ENCODE data around the gene CEP41.

Gene CEP41

DNA sequence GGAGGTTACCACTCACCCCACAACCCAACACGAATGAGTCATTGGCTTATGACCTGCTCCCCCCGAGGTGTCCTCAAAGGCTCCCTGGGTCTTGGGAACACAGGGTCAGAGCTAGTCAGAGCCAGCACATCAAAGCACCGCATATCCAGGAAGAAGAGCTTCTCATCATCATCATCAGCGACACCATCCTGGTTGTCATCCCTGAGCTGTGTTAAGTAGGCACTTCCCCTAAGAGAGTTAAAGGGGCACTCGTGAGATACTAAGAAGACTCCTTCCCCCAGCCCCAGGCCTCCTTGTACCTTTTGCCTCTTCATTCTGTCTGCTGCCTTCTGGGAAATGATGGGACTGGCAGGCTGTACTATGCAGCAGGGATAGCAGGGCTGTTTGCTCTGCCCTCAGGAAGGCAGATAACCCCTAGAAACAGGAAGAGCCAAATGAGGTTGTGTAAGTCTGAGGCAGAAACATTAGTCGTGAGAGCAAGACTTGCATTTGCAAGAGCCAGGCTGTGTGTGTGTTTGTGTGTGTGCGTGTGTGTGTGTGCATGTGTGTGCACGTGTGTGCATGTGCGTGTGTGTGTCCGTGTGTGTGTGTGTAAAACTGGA, 71.6 kb downstream of the CEP41 start:
- DNase-seq (ENCODE audit: low read depth) = peak; percentile 94

DNA sequence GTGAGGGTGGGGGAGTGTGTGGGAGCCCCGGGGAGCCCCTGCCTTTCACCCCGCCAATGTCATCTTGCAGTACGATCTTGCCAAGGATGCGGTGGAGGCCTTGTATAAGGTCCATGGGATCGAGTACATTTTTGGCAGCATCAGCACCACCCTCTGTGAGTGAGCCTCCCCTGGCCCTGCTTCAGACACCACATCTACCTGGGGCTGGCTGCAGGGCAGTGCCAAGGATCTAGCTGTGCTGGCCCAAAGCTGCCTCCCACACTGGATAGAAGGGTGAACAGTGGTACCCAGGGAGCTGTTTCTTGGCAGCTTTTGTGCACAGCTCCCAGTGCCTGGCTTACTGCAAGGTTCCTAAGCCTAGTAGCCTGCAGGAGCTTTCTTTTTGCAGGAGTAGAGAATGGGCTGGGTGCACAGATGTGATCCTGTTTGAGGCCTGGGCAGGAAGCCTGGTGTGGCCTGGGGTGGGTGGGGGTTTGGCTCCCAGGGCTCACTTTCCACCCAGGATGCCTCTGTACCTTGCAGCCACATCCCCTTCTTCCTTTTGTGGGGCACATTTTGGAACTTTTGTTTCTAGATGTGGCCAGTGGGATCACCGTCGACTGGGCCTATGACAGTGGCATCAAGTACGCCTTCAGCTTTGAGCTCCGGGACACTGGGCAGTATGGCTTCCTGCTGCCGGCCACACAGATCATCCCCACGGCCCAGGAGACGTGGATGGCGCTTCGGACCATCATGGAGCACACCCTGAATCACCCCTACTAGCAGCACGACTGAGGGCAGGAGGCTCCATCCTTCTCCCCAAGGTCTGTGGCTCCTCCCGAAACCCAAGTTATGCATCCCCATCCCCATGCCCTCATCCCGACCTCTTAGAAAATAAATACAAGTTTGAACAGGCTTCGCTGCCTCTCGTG, 72.7 kb downstream of the CEP41 start:
- DNase-seq (ENCODE audit: low read depth) = no peak

DNA sequence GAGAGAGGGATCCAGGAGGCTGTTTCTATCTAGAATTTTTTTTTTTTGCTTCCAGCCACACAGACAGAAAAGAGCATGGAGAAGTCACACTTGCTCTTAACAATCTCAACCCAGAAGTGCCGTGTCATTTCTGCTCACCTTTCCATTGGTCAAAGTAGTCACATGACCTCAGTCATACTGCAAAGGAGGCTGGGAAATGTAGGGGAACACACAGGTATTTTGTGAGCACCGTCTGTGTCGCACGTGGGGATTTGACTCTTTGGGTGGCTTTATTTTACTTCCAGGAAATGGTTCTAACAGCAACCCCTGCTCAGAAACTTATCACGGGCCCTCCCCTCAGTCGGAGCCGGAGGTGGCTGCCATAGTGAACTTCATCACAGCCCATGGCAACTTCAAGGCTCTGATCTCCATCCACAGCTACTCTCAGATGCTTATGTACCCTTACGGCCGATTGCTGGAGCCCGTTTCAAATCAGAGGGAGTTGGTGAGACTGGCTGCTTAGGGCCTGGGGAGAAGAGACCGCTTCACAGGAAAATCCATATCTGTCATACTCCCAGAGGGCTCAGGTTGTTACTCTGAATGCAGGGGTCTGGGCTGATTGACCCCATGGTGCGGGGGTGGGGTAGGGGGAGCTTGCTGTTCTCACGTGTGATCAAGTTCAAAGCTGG, 73.6 kb downstream of the CEP41 start:
- DNase-seq (ENCODE audit: low read depth) = no peak

DNA sequence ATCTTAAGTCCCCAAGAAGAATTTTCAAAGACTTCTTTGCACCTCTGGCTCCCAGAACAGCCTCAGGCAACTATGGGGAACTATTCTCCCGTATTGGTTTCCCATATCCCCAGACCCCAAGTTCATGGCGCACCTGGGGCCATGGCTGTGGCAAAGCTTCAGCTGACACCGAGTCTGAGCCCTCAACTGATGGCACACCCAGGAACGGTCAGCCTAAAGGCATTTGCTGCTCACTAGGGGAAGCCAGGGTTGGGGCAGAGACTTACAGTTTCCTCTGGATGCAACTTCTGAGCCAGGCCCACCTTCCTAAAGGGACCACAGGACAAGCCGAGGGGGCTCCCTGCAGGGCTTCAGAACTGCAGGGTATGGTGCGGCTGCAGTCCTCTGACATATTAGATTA, 74.3 kb downstream of the CEP41 start:
- no peak for DNase-seq (ENCODE audit: low read depth)

DNA sequence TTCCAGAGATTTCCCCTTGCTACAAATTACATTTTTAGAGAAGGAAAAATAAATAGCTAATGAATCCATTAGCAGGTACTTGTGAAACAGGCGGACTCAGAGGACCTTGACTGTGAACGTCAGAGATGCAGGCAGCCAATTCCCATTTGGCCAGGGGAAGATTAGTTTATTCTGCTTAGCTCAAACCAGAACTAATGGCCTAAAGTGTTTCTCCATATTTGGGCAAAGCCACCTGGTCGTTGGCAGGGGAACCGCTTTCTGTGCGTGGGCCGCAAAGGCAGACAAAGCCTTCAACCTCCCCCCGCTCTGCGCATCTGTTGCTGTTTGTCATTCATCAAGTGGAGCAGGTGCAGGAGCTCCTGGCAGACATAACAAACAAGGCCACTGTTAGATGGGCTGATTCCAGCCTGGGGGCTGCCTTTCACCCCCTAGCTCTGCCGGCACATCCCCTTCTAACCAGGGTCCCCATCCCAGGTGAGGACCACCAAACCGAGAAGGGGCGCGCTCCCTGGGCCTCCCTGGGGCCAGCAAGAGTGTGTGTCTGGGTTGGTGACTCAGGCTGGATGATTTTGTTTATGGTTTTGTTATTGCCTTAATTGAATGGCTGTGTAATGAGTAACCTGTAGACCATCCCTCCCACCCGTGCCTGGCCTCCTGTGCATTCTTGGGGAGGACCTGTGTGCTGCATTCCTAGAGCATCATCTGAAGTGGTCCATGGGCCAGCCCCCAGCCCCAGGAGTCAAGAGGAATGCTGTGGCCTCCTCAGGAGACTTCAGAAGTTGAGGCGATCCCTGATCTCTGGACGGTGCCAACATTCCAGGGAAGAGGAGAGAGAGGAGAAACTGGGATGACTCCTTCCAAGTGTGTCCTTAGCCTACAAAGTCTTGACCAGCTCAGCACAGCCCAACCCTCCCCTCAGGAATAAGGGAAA, 75.0 kb downstream of the CEP41 start:
- peak; percentile 98 for DNase-seq (ENCODE audit: low read depth)

DNA sequence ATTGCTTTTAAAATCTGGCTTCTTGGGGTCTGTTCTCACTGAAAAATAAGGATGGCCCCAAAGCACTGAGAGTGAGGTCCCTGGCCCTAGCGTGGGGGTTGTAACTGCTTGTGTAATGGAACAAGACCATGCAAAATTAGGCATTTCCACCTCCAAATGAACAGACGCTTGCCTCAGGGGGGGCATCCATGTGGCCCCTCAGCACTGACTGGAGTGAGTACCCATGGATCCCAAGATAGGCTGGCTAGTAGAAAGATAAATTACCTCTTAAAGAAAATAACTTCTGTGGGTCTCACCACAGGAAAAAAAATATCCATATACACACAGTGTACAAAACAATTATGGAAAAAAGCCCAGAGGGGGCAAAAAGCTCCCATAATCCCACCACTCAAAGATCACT, 75.7 kb downstream of the CEP41 start:
- DNase-seq (ENCODE audit: low read depth) = no peak

DNA sequence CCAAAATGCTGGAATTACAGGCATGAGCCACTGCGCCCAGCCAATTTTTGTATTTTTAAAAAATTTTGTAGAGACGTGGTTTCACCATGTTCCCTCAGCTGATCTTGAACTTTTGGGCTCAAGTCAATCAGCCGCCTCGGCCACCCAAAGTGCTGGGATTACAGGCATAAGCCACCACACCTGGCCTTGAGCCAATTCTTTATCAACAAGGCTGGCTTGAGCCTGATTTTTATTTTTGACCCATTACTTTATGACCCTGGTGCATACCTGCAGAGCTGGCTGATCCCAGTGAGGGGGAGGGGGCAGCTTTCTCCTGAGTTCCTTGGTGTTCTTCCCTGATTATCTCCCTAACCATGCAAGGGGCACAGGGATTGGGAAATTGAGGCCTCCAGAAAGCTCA, 76.4 kb downstream of the CEP41 start:
- DNase-seq (ENCODE audit: low read depth) = no peak

DNA sequence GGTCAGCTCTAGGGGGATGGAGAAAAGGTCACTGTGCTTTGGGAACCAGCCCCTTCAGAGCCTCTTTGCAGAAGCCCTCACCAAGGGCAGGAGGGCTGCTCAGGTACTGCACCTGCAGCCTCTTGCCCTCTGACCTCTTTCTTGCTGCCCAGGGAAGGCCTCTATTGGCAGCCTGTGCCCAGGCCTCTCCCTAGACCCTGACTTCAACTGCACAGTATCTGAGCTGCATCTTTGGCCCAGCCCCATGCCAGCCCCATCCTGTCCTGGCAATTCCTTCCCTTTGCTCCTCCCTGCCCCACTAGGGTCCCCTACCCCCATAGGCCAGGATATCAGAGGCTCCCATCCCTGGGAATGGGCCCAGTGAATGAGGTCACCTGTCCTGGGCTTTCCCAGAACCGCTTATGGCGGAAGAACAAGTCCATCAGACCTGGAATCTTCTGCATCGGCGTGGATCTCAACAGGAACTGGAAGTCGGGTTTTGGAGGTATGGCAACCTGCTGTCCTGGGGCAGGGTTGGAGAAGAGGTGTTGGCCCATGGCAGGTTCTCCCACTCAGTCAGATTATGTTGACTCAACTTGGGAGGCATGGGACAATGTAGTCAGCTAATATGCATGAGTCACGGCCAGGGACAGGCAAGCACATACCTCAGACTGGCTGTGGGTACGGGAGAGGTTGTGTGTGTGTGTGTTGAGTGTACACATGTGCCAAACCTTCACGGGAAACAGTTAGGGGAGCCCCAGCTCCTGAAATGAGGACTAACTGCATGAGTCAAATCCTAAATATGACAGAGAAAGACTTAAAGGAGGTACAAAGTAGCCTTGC, 77.6 kb downstream of the CEP41 start:
- DNase-seq (ENCODE audit: low read depth) = peak; percentile 98

DNA sequence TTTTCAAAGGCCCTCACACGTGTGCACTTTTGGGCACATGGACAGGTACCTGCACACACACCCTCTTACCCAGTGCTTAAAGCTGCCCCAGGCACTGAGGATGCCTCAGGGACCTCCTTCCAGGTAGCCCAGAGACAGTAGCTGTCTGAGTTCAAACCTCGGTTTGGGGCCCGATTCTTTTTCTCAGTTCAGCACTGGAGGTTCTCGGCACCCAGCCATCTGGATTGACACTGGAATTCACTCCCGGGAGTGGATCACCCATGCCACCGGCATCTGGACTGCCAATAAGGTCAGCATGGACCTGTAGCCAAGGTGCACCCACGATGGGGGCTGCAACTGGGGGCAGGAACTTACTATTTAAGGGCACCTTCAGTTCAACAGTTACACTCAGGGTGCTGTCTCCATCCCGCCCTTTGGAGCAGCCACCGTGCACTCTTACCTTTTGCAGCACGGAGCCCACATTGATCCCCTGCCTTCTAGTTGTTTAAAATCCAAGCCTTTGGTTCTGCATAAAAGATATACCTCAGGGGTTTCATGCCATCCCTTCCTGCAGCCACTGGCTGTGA, 78.5 kb downstream of the CEP41 start:
- no peak for DNase-seq (ENCODE audit: low read depth)

DNA sequence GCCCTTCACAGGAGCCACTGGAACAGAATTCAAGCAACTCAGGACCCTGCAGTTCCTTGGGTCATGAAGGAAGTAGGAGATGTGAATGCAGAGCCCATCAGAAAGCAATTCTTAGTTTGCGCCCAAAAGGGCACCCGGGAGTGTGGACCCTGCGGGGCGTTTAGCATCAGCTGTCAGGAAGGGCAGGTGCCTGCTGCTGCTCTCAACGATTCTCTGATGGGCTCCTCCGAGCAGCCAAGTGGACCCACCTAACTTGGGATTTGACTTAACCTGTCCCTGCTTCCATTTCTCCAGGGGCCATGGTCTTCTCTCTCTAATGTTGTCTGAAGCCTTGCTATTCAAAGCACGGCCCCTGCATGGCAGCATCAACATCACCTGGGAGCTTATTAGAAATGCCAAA, 79.1 kb downstream of the CEP41 start:
- DNase-seq (ENCODE audit: low read depth) = no peak

DNA sequence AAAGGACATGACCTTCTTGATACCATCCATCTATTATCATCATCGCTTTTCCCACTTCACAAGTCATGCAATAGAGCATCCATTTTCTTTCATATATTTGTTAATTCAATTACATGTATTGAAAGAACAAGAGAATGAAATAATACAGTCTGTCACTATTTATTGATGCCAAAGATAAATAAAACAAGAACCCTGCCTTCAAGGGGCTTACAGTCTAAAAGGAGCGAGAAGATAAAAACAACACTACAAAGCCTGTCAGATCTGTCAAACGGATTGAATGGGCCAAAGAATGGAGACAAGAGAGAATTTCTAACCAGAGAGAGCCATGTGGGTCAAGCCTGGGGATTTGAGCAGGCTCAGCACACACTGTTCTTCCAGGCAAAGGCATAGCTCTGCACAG, 80.3 kb downstream of the CEP41 start:
- no peak for DNase-seq (ENCODE audit: low read depth)

DNA sequence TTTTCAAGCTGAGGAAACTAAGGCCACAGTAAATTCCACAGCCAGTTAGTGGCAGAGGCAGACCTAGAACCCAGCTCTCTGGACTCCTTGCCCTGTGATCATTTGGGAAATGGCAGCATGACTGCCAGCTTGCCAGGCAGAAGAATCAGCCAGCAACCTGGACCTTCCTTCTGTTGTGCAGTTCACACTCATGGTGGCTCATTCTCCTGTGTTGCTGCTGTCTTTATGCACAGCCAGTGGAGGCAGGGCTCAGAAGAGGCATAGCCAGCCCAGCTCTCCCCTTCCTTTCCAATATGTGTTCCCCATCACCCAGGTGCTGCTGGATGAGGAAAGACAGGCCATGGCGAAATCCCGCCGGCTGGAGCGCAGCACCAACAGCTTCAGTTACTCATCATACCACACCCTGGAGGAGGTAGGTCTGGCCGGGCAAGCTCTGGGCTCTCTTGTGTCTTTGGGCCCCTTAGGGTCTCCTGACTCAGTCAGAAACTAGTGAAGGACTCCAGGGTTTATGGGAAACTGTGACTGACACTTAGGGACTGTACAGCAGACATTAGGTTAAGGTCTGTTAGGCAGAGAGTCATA, 81.4 kb downstream of the CEP41 start:
- DNase-seq (ENCODE audit: low read depth) = no peak

DNA sequence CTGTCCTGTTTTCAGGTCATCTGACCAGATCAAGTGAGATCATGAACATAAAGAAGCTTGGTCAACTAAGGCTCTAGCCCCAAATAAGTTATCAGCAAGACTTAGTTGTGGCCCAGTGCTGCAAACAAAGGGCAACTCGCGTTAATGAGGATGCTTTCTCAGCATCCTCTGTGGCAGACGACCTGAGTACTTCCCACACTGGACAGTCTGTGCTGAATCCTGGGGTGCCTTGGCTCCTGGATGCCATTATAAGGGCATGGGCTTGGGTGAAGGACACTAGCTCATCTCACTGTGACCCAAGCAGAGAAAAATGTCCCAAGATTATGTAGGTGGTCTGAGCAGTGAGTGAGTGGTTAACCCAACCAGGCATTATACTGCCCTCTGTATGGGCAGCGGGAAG, 82.3 kb downstream of the CEP41 start:
- DNase-seq (ENCODE audit: low read depth) = no peak

DNA sequence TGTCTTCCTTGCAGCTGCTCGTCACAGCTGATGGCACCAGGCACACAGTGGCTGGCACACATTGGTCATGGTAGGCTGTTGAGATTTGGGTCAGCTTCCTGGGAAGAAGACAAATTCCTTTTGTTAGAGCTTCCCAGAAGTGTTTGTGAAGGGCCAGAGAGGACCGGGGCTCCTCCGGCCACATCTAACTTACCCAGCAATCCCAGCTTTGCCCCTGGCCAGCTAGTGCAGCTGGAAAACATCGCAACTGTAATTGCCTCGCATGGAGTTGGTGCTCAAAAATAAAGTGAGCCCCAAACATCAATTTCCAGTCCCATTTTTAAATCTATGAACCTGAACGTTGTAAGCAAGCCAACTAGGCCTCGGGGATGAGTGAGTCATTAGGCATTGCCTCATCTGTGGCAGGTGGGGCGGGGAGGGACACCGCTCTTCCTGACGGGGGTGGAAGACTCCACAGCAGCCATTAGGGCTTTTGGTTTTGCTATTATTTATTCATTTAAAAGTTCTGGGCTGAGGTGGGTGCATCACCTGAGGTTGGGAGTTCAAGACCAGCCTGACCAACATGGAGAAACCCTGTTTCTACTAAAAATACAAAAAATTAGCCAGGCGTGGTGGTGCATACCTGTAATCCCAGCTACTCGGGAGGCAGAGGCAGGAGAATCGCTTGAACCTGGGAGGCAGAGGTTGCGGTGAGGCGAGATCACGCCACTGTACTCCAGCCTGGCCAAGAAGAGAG, 83.8 kb downstream of the CEP41 start:
- peak; percentile 92 for DNase-seq (ENCODE audit: low read depth)

DNA sequence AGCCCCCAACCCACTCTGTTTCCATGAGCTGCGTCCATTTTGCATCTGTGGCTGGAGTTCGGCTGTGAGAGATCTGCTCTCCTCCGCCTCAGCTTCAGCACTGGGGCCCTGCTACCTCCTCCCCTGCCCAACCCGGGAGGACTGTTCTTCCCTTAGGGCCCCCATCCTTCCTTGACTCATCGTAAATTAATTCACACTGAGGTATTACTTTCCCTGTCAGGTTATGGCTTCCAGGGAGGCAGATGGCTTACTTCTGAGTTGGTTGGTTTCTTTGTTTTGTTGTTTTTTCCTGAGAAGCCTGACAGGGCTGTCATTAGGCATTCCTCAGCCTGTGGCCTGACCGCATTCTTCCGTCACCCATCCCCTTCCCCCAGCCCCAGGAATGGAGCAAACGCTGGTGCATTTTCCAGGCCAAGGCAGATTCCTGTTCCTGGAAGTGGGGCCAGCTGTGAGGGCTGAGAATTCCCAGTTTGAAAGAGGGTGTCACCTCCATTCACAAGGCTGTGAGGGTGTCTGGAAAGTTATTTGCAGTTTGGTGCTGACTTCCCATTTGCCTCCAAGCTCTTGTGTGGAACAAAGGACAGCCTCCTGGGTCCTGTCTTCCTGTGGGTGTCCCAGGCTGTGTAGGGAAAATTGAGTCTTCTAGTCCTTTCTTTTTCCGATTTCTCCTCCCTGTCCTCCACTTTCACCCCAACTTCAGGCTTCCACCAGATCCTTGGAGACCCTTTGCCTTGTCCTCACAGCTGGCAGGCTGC, 84.5 kb downstream of the CEP41 start:
- peak; percentile 98 for DNase-seq (ENCODE audit: low read depth)

DNA sequence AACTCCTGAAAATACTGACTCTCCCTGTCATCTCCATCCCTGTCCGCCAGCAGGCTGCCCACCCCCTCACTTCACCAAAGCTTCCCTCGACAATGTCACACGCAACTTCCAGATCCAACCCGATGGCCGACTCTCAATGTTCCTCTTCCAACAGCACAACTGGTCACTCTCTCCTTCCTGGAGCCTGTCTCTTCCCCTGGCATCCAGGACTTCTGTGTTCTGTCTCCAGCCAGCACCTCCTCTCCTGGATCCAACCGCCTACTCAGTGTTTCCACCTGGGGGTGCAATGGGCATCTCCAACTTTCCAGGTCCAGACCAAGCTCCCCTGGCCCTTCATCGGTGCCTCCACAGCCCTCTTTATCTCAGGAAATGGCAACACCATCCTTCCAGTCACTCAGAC, 87.6 kb downstream of the CEP41 start:
- DNase-seq (ENCODE audit: low read depth) = no peak

DNA sequence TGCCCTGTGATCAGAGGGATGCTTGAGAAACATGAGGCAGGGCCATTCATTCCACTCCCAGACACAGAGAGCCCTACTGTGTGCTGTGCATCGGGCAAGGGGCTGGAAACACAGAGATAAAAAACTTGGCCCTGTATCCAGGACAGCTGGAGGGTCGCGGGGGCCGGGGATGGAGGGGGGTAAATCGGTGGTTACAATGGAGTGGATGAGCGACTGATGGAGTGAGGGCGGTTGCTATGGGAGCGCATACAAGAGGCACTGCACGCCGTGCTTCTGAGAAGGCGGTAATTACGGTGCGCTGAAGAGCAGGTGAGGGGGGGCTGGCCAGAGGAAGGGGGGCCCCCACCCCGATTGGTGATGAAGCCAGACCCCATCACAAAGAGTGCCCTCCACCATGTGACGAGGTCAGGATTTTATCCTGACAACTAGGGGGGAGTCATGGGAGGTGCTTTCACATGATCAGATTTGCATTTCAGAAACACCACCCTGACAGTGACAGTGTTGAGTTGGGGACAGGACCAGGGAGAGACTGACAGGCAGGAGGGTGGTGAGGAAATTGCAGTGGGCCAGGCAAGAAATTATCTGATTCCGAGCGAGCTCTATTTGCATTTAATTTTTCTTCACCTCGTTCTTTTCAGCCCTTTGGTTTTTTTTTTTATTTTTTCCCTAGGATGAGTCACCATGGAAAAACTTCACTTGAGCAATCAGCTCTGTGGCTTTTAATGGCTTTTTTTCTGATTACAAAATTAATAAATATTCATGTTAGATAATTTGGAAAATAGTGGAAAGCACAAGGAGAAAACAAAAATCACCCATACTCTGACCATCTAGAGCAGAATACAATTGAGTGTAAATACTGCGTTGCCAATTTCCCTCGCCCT, 88.4 kb downstream of the CEP41 start:
- DNase-seq (ENCODE audit: low read depth) = peak; percentile 81

DNA sequence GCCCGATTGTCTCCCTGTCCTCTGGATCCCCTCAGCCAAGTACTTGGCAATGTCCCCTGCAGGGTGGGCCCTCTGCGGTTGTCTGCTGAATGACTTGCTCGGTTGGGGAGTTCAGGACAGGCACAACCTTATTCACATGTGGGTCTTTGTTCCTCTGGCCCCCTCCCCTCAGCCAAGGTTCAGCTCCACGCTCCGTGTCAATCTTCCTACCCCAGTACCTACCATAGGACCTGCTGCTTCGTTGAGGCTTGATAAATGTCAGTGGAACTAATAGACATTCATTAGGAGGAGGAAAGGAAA, 89.1 kb downstream of the CEP41 start:
- DNase-seq (ENCODE audit: low read depth) = no peak
